HEK293 (cell line): ENCODE data around the gene XAF1.

ENCODE experiments used
- CTCF ChIA-PET: fragments of 350-600 bp; formaldehyde crosslinking; extraction: SDS; loops from one replicate; lab custom pipeline; 2021; ENCODE audit warnings: antibody characterized with exemption; lab: Yijun Ruan, JAX
- POLR2A ChIA-PET: fragments of 300-600 bp; formaldehyde crosslinking; extraction: SDS; loops from one replicate; lab custom pipeline; 2020; ENCODE audit warnings: antibody characterized with exemption, inconsistent platforms; lab: Yijun Ruan, JAX
- H3K27ac ChIP-seq: fragments of 200-500 bp; sonication (Bioruptor generic); 2 replicates; pipeline ENCODE4 v1.5.1; 2014; ENCODE audit warnings: low read depth, low read length, control low read depth, inconsistent platforms; ENCODE audit errors: extremely low read depth
- H3K36me3 ChIP-seq, 2 experiments: fragments of 200-500 bp in 1 of 2; sonication (Bioruptor generic) in 1 of 2; 1 replicate in 1 of 2; 2 replicates in 1 of 2; pipeline ENCODE4 v1.5.1; 2014 to 2017; ENCODE audit warnings: inconsistent platforms in 2 of 2, low read length in 2 of 2; ENCODE audit not compliant: control insufficient read depth in 2 of 2, insufficient read depth in 1 of 2
- H3K4me1 ChIP-seq: fragments of 200-500 bp; sonication (Bioruptor generic); 2 replicates; pipeline ENCODE4 v1.5.1; 2014; ENCODE audit warnings: mild to moderate bottlenecking, low read length, inconsistent platforms; ENCODE audit not compliant: control insufficient read depth, insufficient read depth
- H3K4me3 ChIP-seq: 2 replicates; pipeline ENCODE4 v1.5.1; 2011; ENCODE audit warnings: low read depth, mild to moderate bottlenecking, control low read depth, low read length, moderate library complexity
- H3K9me3 ChIP-seq: fragments of 200-500 bp; sonication (Bioruptor generic); 2 replicates; pipeline ENCODE4 v1.5.1; 2014; ENCODE audit warnings: low read depth, low read length, inconsistent platforms; ENCODE audit not compliant: control insufficient read depth, insufficient read depth
- HOXD13 ChIP-seq: sonication (generic); formaldehyde crosslinking; IDR thresholded peaks from 2 replicates; pipeline ENCODE4 v1.8.0; 2022; ENCODE audit warnings: missing genetic modification reagents, borderline replicate concordance
- IKZF3 ChIP-seq: fragments of 450-650 bp; IDR thresholded peaks from 2 replicates; pipeline ENCODE4 v1.5.0; 2018; ENCODE audit warnings: missing biosample characterization, mild to moderate bottlenecking, missing genetic modification characterization, moderate library complexity
- KLF7 ChIP-seq: fragments of 450-650 bp; formaldehyde crosslinking; IDR thresholded peaks from 2 replicates; pipeline ENCODE4 v1.5.1; 2016; ENCODE audit warnings: missing biosample characterization, missing genetic modification characterization, borderline replicate concordance
- OSR2 ChIP-seq: fragments of 450-650 bp; formaldehyde crosslinking; IDR thresholded peaks from 2 replicates; pipeline ENCODE4 v1.5.1; 2016; ENCODE audit warnings: missing biosample characterization, missing genetic modification characterization
- SCRT1 ChIP-seq: fragments of 450-650 bp; formaldehyde crosslinking; IDR thresholded peaks from 2 replicates; pipeline ENCODE4 v1.5.1; 2016; ENCODE audit warnings: missing biosample characterization, missing genetic modification characterization, borderline replicate concordance
- YY2 ChIP-seq: fragments of 450-650 bp; formaldehyde crosslinking; IDR thresholded peaks from 2 replicates; pipeline ENCODE4 v1.5.1; 2016; ENCODE audit warnings: missing biosample characterization, missing genetic modification characterization
- ZIC2 ChIP-seq: fragments of 450-650 bp; formaldehyde crosslinking; IDR thresholded peaks from 2 replicates; pipeline ENCODE4 v1.5.1; 2016; ENCODE audit warnings: missing biosample characterization, missing genetic modification characterization
- ZNF121 ChIP-seq: fragments of 450-650 bp; formaldehyde crosslinking; IDR thresholded peaks from 2 replicates; pipeline ENCODE4 v1.5.1; 2016; ENCODE audit warnings: missing biosample characterization, missing genetic modification characterization
- ZNF133 ChIP-seq: fragments of 450-650 bp; formaldehyde crosslinking; IDR thresholded peaks from 2 replicates; pipeline ENCODE4 v1.5.1; 2016; ENCODE audit warnings: missing biosample characterization, missing genetic modification characterization
- ZNF202 ChIP-seq: fragments of 450-650 bp; formaldehyde crosslinking; IDR thresholded peaks from 2 replicates; pipeline ENCODE4 v1.5.1; 2016; ENCODE audit warnings: missing biosample characterization, missing genetic modification characterization, borderline replicate concordance
- ZNF211 ChIP-seq: fragments of 450-650 bp; formaldehyde crosslinking; IDR thresholded peaks from 2 replicates; pipeline ENCODE4 v1.5.1; 2016; ENCODE audit warnings: low read depth, missing biosample characterization, missing genetic modification characterization
- ZNF292 ChIP-seq: fragments of 450-650 bp; formaldehyde crosslinking; IDR thresholded peaks from 2 replicates; pipeline ENCODE4 v1.5.1; 2016; ENCODE audit warnings: low read depth, missing biosample characterization, missing genetic modification characterization, borderline replicate concordance
- ZNF48 ChIP-seq: fragments of 450-650 bp; formaldehyde crosslinking; IDR thresholded peaks from 2 replicates; pipeline ENCODE4 v1.5.1; 2016; ENCODE audit warnings: missing biosample characterization, missing genetic modification characterization
- ZNF560 ChIP-seq: fragments of 450-650 bp; formaldehyde crosslinking; IDR thresholded peaks from 2 replicates; pipeline ENCODE4 v1.5.1; 2017; ENCODE audit warnings: missing biosample characterization, missing genetic modification characterization, borderline replicate concordance
- ZNF600 ChIP-seq: fragments of 450-650 bp; formaldehyde crosslinking; IDR thresholded peaks from 2 replicates; pipeline ENCODE4 v1.5.1; 2016; ENCODE audit warnings: missing biosample characterization, missing genetic modification characterization
- ZNF629 ChIP-seq: fragments of 450-650 bp; formaldehyde crosslinking; IDR thresholded peaks from 2 replicates; pipeline ENCODE4 v1.5.1; 2017; ENCODE audit warnings: missing biosample characterization, missing genetic modification characterization
- ZNF791 ChIP-seq: fragments of 450-650 bp; formaldehyde crosslinking; IDR thresholded peaks from 2 replicates; pipeline ENCODE4 v1.5.1; 2016; ENCODE audit warnings: missing biosample characterization, missing genetic modification characterization
- ZNF837 ChIP-seq: fragments of 450-650 bp; formaldehyde crosslinking; IDR thresholded peaks from 2 replicates; pipeline ENCODE4 v1.5.1; 2016; ENCODE audit warnings: missing biosample characterization, missing genetic modification characterization
- TF ChIP-seq, protein P1 (sequence below): fragments of 450-650 bp; formaldehyde crosslinking; IDR thresholded peaks from 2 replicates; pipeline ENCODE4 v1.5.1; 2017; ENCODE audit warnings: missing biosample characterization, missing genetic modification characterization
- TF ChIP-seq, protein P2 (sequence below): fragments of 450-650 bp; formaldehyde crosslinking; IDR thresholded peaks from 2 replicates; pipeline ENCODE4 v1.5.1; 2016; ENCODE audit warnings: missing biosample characterization, missing genetic modification characterization
- TF ChIP-seq, protein P3 (sequence below): fragments of 450-650 bp; formaldehyde crosslinking; IDR thresholded peaks from 2 replicates; pipeline ENCODE4 v1.5.1; 2016; ENCODE audit warnings: missing biosample characterization, missing genetic modification characterization
- TF ChIP-seq, protein P4 (sequence below): fragments of 450-650 bp; formaldehyde crosslinking; IDR thresholded peaks from 2 replicates; pipeline ENCODE4 v1.5.1; 2017; ENCODE audit warnings: missing biosample characterization, missing genetic modification characterization

XAF1 gene

DNA sequence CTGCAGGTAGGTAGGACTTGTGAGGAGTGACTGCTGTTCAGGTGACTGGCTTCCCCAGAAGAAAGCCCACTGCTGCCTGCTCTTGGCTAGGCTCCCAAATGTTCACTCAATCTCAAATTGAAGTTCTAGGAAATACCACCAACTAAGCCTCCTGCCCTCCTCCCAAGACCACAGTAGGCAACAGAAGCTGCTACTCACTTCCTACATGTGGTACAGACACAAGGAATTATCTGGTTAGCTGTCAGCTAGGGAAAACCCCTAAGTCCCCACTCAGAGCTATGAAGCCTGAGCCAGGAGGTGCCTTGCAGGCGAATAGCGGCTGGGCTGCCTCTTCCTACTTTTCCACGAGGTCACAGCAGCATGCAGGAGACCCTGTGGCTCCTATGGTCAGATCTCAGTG, 25.0 kb downstream of the XAF1 start:
- Histone ChIP-seq H3K4me3 (no peak overlapping the region), H3K4me1 (no peaks in the 10 kb centered on the region), H3K27ac (no peak overlapping the region), H3K36me3 (no peaks in the 10 kb centered on the region), H3K9me3 (no peaks in the 10 kb centered on the region)
- POLR2A ChIA-PET, result no interaction called here
- CTCF ChIA-PET, result interaction anchor here (1.0 to 1.4 kb wide), 2 partner anchors 62 to 115 kb away, joined by 3 to 5 read pairs; no protein-coding TSS in a partner anchor
- TF ChIP-seq ZIC2 (tag by site-specific recombination), result peak; percentile 50
- TF ChIP-seq, protein P1, sequence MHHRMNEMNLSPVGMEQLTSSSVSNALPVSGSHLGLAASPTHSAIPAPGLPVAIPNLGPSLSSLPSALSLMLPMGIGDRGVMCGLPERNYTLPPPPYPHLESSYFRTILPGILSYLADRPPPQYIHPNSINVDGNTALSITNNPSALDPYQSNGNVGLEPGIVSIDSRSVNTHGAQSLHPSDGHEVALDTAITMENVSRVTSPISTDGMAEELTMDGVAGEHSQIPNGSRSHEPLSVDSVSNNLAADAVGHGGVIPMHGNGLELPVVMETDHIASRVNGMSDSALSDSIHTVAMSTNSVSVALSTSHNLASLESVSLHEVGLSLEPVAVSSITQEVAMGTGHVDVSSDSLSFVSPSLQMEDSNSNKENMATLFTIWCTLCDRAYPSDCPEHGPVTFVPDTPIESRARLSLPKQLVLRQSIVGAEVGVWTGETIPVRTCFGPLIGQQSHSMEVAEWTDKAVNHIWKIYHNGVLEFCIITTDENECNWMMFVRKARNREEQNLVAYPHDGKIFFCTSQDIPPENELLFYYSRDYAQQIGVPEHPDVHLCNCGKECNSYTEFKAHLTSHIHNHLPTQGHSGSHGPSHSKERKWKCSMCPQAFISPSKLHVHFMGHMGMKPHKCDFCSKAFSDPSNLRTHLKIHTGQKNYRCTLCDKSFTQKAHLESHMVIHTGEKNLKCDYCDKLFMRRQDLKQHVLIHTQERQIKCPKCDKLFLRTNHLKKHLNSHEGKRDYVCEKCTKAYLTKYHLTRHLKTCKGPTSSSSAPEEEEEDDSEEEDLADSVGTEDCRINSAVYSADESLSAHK, result no peak
- TF ChIP-seq, all 188 proteins: peak for 1

DNA sequence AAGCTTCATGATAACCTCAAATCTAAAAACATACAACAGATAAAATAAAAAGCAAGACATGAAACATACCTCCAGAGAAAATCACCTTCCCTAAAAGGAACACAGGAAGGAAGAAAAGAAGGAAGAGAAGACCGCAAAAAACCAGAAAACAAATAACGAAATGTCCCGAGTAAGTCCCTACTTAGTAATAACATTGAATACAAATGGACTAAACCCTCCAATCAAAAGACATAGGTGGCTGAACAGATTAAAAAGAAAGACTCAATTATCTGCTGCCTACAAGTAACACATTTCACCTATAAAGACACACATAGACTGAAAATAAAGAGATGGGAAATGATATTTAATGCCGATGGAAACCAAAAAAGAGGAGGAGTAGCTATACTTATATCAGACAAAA, 26.4 kb downstream of the XAF1 start:
- ChIA-PET POLR2A (no interaction called here), CTCF (interaction anchor here (1.3 kb wide), 1 partner anchor 18 kb away, joined by 3 read pairs; no protein-coding TSS in a partner anchor)
- Histone ChIP-seq H3K36me3 (no peaks in the 10 kb centered on the region), H3K27ac (no peak overlapping the region), H3K4me3 (no peak overlapping the region), H3K4me1 (no peaks in the 10 kb centered on the region), H3K9me3 (no peaks in the 10 kb centered on the region)
- TF ChIP-seq ZNF202 (tag by site-specific recombination), result no peak
- no peak for TF ChIP-seq ZNF48
- TF ChIP-seq ZNF121 (tag by site-specific recombination), result no peak
- TF ChIP-seq, protein P2, sequence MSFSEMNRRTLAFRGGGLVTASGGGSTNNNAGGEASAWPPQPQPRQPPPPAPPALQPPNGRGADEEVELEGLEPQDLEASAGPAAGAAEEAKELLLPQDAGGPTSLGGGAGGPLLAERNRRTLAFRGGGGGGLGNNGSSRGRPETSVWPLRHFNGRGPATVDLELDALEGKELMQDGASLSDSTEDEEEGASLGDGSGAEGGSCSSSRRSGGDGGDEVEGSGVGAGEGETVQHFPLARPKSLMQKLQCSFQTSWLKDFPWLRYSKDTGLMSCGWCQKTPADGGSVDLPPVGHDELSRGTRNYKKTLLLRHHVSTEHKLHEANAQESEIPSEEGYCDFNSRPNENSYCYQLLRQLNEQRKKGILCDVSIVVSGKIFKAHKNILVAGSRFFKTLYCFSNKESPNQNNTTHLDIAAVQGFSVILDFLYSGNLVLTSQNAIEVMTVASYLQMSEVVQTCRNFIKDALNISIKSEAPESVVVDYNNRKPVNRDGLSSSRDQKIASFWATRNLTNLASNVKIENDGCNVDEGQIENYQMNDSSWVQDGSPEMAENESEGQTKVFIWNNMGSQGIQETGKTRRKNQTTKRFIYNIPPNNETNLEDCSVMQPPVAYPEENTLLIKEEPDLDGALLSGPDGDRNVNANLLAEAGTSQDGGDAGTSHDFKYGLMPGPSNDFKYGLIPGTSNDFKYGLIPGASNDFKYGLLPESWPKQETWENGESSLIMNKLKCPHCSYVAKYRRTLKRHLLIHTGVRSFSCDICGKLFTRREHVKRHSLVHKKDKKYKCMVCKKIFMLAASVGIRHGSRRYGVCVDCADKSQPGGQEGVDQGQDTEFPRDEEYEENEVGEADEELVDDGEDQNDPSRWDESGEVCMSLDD (tag by site-specific recombination), result no peak
- no peak for TF ChIP-seq ZNF629 (tag by site-specific recombination)
- TF ChIP-seq, protein P3, sequence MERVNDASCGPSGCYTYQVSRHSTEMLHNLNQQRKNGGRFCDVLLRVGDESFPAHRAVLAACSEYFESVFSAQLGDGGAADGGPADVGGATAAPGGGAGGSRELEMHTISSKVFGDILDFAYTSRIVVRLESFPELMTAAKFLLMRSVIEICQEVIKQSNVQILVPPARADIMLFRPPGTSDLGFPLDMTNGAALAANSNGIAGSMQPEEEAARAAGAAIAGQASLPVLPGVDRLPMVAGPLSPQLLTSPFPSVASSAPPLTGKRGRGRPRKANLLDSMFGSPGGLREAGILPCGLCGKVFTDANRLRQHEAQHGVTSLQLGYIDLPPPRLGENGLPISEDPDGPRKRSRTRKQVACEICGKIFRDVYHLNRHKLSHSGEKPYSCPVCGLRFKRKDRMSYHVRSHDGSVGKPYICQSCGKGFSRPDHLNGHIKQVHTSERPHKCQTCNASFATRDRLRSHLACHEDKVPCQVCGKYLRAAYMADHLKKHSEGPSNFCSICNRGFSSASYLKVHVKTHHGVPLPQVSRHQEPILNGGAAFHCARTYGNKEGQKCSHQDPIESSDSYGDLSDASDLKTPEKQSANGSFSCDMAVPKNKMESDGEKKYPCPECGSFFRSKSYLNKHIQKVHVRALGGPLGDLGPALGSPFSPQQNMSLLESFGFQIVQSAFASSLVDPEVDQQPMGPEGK (tag by site-specific recombination), result no peak
- no peak for TF ChIP-seq ZNF837 (tag by site-specific recombination)
- no peak for TF ChIP-seq IKZF3 (tag by site-specific recombination)
- TF ChIP-seq ZNF133 (tag by site-specific recombination), result no peak
- TF ChIP-seq KLF7 (tag by site-specific recombination), result no peak

DNA sequence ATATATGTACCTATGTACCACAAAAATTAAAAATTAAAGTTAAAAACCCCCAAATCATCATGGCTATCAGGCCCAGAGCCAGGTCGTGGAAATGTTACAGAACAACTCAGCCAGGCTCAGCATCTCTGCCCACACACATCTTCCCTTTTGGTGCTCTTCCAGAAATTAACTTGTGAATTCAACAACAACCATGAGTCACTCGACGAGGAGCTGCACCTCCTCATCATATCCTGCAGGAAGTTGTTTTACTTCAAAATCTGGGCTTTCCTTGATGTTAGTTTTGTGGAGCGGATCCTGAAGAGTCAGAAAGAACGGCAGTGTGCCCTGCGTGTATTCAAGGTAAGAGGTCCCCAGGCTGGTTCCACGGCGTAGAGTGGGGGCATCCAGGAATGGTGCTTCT, 30.8 kb downstream of the XAF1 start:
- ChIA-PET POLR2A (no interaction called here), CTCF (interaction anchor here (1.1 kb wide), 1 partner anchor 57 kb away, joined by 3 read pairs; no protein-coding TSS in a partner anchor)
- H3K27ac ChIP-seq, result no peak overlapping the region
- no peaks in the 10 kb centered on the region for H3K4me1 ChIP-seq
- no peaks in the 10 kb centered on the region for H3K36me3 ChIP-seq
- H3K9me3 ChIP-seq, result no peaks in the 10 kb centered on the region
- H3K4me3 ChIP-seq, result no peak overlapping the region
- no peak for TF ChIP-seq YY2 (tag by site-specific recombination)
- TF ChIP-seq IKZF3 (tag by site-specific recombination), result no peak
- TF ChIP-seq, protein P4, sequence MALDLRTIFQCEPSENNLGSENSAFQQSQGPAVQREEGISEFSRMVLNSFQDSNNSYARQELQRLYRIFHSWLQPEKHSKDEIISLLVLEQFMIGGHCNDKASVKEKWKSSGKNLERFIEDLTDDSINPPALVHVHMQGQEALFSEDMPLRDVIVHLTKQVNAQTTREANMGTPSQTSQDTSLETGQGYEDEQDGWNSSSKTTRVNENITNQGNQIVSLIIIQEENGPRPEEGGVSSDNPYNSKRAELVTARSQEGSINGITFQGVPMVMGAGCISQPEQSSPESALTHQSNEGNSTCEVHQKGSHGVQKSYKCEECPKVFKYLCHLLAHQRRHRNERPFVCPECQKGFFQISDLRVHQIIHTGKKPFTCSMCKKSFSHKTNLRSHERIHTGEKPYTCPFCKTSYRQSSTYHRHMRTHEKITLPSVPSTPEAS (tag by site-specific recombination), result no peak
- no peak for TF ChIP-seq ZNF211 (tag by site-specific recombination)
- no peak for TF ChIP-seq ZNF600 (tag by site-specific recombination)
- no peak for TF ChIP-seq ZNF292
- TF ChIP-seq ZNF791, result no peak
- no peak for TF ChIP-seq HOXD13
- no peak for TF ChIP-seq OSR2 (tag by site-specific recombination)
- TF ChIP-seq ZNF560, result no peak
- no peak for TF ChIP-seq SCRT1 (tag by site-specific recombination)
